CD8-positive, alpha-beta memory T cell (primary cell): Measurements from ENCODE around the gene B4GALNT4. TPM values are rescaled to one million over a fixed set of nuclear protein-coding genes. Genes with fewer than 3 reads are reported as not detected.

ENCODE experiments used
- CTCF ChIA-PET: fragments of 350-600 bp; sonication (Branson Sonifier 250); formaldehyde crosslinking; loops from one replicate; lab custom pipeline; 2021; ENCODE audit warnings: antibody characterized with exemption; lab: Charles Lee
- POLR2A ChIA-PET: fragments of 350-600 bp; sonication (Branson Sonifier 250); formaldehyde crosslinking; loops from one replicate; lab custom pipeline; 2021; ENCODE audit warnings: antibody characterized with exemption; lab: Charles Lee
- DNase-seq, 5 donors: peaks; one replicate each; pipeline versions ENCODE4 v3.0.0 to v3.0.0-alpha.2; 2020 to 2022; ENCODE audit warnings: mixed read lengths in 1 of 5
- H3K27ac ChIP-seq: one replicate; pipeline ENCODE4 v1.7.0; 2013; ENCODE audit warnings: low read depth, mild to moderate bottlenecking, low read length, moderate library complexity
- H3K27me3 ChIP-seq: 2 replicates; pipeline ENCODE4 v1.7.0; 2013; ENCODE audit warnings: low read length, mild to moderate bottlenecking; ENCODE audit not compliant: insufficient read depth, poor library complexity, severe bottlenecking
- H3K36me3 ChIP-seq: 2 replicates; pipeline ENCODE4 v1.7.0; 2013; ENCODE audit warnings: mild to moderate bottlenecking, low read length, moderate library complexity; ENCODE audit not compliant: insufficient read depth
- H3K4me1 ChIP-seq: 2 replicates; pipeline ENCODE4 v1.7.0; 2013; ENCODE audit warnings: mild to moderate bottlenecking, low read length, moderate library complexity; ENCODE audit not compliant: insufficient read depth
- H3K4me3 ChIP-seq: 2 replicates; pipeline ENCODE4 v1.7.0; 2013; ENCODE audit warnings: mild to moderate bottlenecking, low read length
- H3K9me3 ChIP-seq: 2 replicates; pipeline ENCODE4 v1.7.0; 2013; ENCODE audit warnings: mild to moderate bottlenecking, low read length
- H3K27ac Mint-ChIP-seq, 8 donors: one replicate each; pipeline ENCODE4 v1.8.0; 2020 to 2021; ENCODE audit warnings: mixed read lengths in 8 of 8, mild to moderate bottlenecking in 6 of 8, inconsistent platforms in 3 of 8, moderate library complexity in 3 of 8
- H3K27me3 Mint-ChIP-seq, 2 donors: one replicate each; pipeline ENCODE4 v1.8.0; 2020 to 2021; ENCODE audit warnings: mixed read lengths in 2 of 2, mild to moderate bottlenecking in 1 of 2, moderate library complexity in 1 of 2
- H3K36me3 Mint-ChIP-seq, 3 donors: one replicate each; pipeline ENCODE4 v1.8.0; 2020 to 2021; ENCODE audit warnings: mixed read lengths in 3 of 3, inconsistent platforms in 1 of 3, mild to moderate bottlenecking in 1 of 3
- H3K4me1 Mint-ChIP-seq, 3 donors: one replicate each; pipeline ENCODE4 v1.8.0; 2020 to 2021; ENCODE audit warnings: mixed read lengths in 3 of 3, inconsistent platforms in 1 of 3, mild to moderate bottlenecking in 1 of 3
- H3K4me3 Mint-ChIP-seq, 7 donors: one replicate each; pipeline ENCODE4 v1.8.0; 2020 to 2021; ENCODE audit warnings: mixed read lengths in 7 of 7, mild to moderate bottlenecking in 6 of 7, moderate library complexity in 4 of 7, inconsistent platforms in 2 of 7
- H3K9me3 Mint-ChIP-seq, 5 donors: one replicate each; pipeline ENCODE4 v1.8.0; 2020 to 2022; ENCODE audit warnings: mixed read lengths in 5 of 5, mild to moderate bottlenecking in 3 of 5, moderate library complexity in 2 of 5, inconsistent platforms in 1 of 5
- polyA plus RNA-seq: library from polyadenylated mRNA; unstranded; fragments of 300-500 nt; fragmentation: Illumina TruSeq; gene quantifications from one replicate; pipeline ENCODE4 v1.2.3, GENCODE V29; 2021
- total RNA-seq, 2 experiments: library from RNA; stranded (reverse); gene quantifications; one replicate each; pipeline ENCODE4 v1.2.3, GENCODE V29; 2021

The B4GALNT4 gene
- total and polyA plus RNA-seq, 3 experiments from 2014 or later: 0.31 to 0.81 (median 0.47) TPM

- CTCF ChIA-PET: interaction anchor here (10.3 kb wide), 1 partner anchor 43 kb away, joined by 158 read pairs; the partner anchor contains the start of genes ANO9 and PTDSS2
- H3K36me3 ChIP-seq: no peaks in the 10 kb centered on the region
- H3K4me3 ChIP-seq: no peak overlapping the region
- no peak overlapping the region for H3K4me3 Mint-ChIP-seq
- peaks cover 0 to 16% (median 12%) of the 10 kb centered on the region in 3 donors for H3K4me1 Mint-ChIP-seq
- no peak overlapping the region for H3K27ac ChIP-seq
- no peak for DNase-seq
- no peaks in the 10 kb centered on the region for H3K9me3 Mint-ChIP-seq
- H3K36me3 Mint-ChIP-seq: peaks cover 0 to 4% (median 0%) of the 10 kb centered on the region in 3 donors
- POLR2A ChIA-PET: interaction anchor here (0.9 kb wide), 1 partner anchor 9 kb away, joined by 3 read pairs; no protein-coding TSS in a partner anchor
- H3K27ac Mint-ChIP-seq: no peak overlapping the region
- H3K4me1 ChIP-seq: peaks cover 19% of the 10 kb centered on the region
- no peaks in the 10 kb centered on the region for H3K27me3 ChIP-seq
- no peaks in the 10 kb centered on the region for H3K27me3 Mint-ChIP-seq
- no peaks in the 10 kb centered on the region for H3K9me3 ChIP-seq
Measured at GRCh38 chr11:403021-403760, 33.9 kb downstream of the B4GALNT4 start.

GRCh38 chr11:403761-404431 is 34.6 kb downstream of the B4GALNT4 start:
- H3K4me1 Mint-ChIP-seq: peaks cover 0 to 21% (median 12%) of the 10 kb centered on the region in 3 donors
- Histone ChIP-seq H3K4me3 (no peak overlapping the region), H3K4me1 (peaks cover 20% of the 10 kb centered on the region), H3K27me3 (no peaks in the 10 kb centered on the region), H3K9me3 (no peaks in the 10 kb centered on the region), H3K36me3 (no peaks in the 10 kb centered on the region), H3K27ac (no peak overlapping the region)
- no peaks in the 10 kb centered on the region for H3K9me3 Mint-ChIP-seq
- no peaks in the 10 kb centered on the region for H3K27me3 Mint-ChIP-seq
- CTCF ChIA-PET: interaction anchor here (10.3 kb wide), 1 partner anchor 43 kb away, joined by 158 read pairs; the partner anchor contains the start of genes ANO9 and PTDSS2
- peak overlapping the region in 1 of 8 donors; percentile 58 for H3K27ac Mint-ChIP-seq
- H3K4me3 Mint-ChIP-seq: no peak overlapping the region
- no peak for DNase-seq
- POLR2A ChIA-PET: interaction anchor here (0.9 to 1.1 kb wide), 2 partner anchors 9 to 38 kb away, joined by 3 to 4 read pairs; no protein-coding TSS in a partner anchor
- peaks cover 0 to 8% (median 0%) of the 10 kb centered on the region in 3 donors for H3K36me3 Mint-ChIP-seq

- CTCF ChIA-PET: interaction anchor here (1.1 to 10.3 kb wide), 2 partner anchors 42 to 156 kb away, joined by 3 to 158 read pairs; partner anchors contain the start of genes ANO9 and PTDSS2
Measured at GRCh38 chr11:404551-405264, 35.4 kb downstream of the B4GALNT4 start.

GRCh38 chr11:405323-405953 is 36.1 kb downstream of the B4GALNT4 start:
- Histone ChIP-seq H3K9me3 (no peaks in the 10 kb centered on the region), H3K4me1 (peaks cover 20% of the 10 kb centered on the region), H3K4me3 (no peak overlapping the region), H3K36me3 (no peaks in the 10 kb centered on the region), H3K27ac (no peak overlapping the region), H3K27me3 (no peaks in the 10 kb centered on the region)
- peak overlapping the region in 3 of 7 donors; percentile 15 to 46 (median 28) for H3K4me3 Mint-ChIP-seq
- no peaks in the 10 kb centered on the region for H3K27me3 Mint-ChIP-seq
- peaks cover 0 to 32% (median 12%) of the 10 kb centered on the region in 3 donors for H3K4me1 Mint-ChIP-seq
- POLR2A ChIA-PET: interaction anchor here (0.5 to 3.3 kb wide), 11 partner anchors 9 to 290 kb away, joined by 3 to 62 read pairs (median 7); partner anchors contain the start of genes ANO9, BET1L, DEAF1 and PSMD13
- peak overlapping the region in 6 of 8 donors; percentile 38 to 92 (median 79) for H3K27ac Mint-ChIP-seq
- CTCF ChIA-PET: interaction anchor here (0.6 to 10.3 kb wide), 6 partner anchors 11 to 157 kb away, joined by 3 to 158 read pairs (median 8); partner anchors contain the start of genes ANO9, PTDSS2 and SIGIRR
- H3K9me3 Mint-ChIP-seq: no peaks in the 10 kb centered on the region
- no peak for DNase-seq
- H3K36me3 Mint-ChIP-seq: peaks cover 0 to 18% (median 0%) of the 10 kb centered on the region in 3 donors

More at GRCh38 chr11:404551-405264, 35.4 kb downstream of the B4GALNT4 start:
- H3K9me3 Mint-ChIP-seq: no peaks in the 10 kb centered on the region
- peaks cover 0 to 29% (median 12%) of the 10 kb centered on the region in 3 donors for H3K4me1 Mint-ChIP-seq
- no peak overlapping the region for H3K4me3 Mint-ChIP-seq
- POLR2A ChIA-PET: interaction anchor here (0.6 to 3.3 kb wide), 5 partner anchors 8 to 138 kb away, joined by 3 to 62 read pairs (median 8); partner anchors contain the start of genes PTDSS2 and SIGIRR
- peaks cover 0 to 16% (median 0%) of the 10 kb centered on the region in 3 donors for H3K36me3 Mint-ChIP-seq
- peaks cover 20% of the 10 kb centered on the region for H3K4me1 ChIP-seq
- no peaks in the 10 kb centered on the region for H3K9me3 ChIP-seq
- H3K36me3 ChIP-seq: no peaks in the 10 kb centered on the region
- no peaks in the 10 kb centered on the region for H3K27me3 ChIP-seq
- DNase-seq: no peak
- no peaks in the 10 kb centered on the region for H3K27me3 Mint-ChIP-seq
- no peak overlapping the region for H3K4me3 ChIP-seq
- no peak overlapping the region for H3K27ac ChIP-seq
- peak overlapping the region in 2 of 8 donors; percentile 71 to 89 for H3K27ac Mint-ChIP-seq

- peak overlapping the region; percentile 70 for H3K27ac ChIP-seq
- Mint-ChIP-seq H3K9me3 (no peaks in the 10 kb centered on the region), H3K4me3 (peak overlapping the region in 3 of 7 donors; percentile 15 to 61 (median 29)), H3K27ac (peak overlapping the region in 5 of 8 donors; percentile 34 to 79 (median 60)), H3K36me3 (peaks cover 0 to 18% (median 0%) of the 10 kb centered on the region in 3 donors), H3K27me3 (no peaks in the 10 kb centered on the region), H3K4me1 (peaks cover 0 to 32% (median 12%) of the 10 kb centered on the region in 3 donors)
- peaks cover 20% of the 10 kb centered on the region for H3K4me1 ChIP-seq
- H3K4me3 ChIP-seq: peak overlapping the region; percentile 43
- no peaks in the 10 kb centered on the region for H3K36me3 ChIP-seq
- DNase-seq: peak in 1 of 5 donors; percentile 62
- POLR2A ChIA-PET: interaction anchor here (0.6 to 3.3 kb wide), 15 partner anchors 9 to 289 kb away, joined by 3 to 62 read pairs (median 9); partner anchors contain the start of genes ANO9, BET1L, DEAF1 and HRAS
- no peaks in the 10 kb centered on the region for H3K9me3 ChIP-seq
- CTCF ChIA-PET: interaction anchor here (0.6 to 10.3 kb wide), 12 partner anchors 10 to 158 kb away, joined by 3 to 158 read pairs (median 4); partner anchors contain the start of genes ANO9, PTDSS2 and SIGIRR
- H3K27me3 ChIP-seq: no peaks in the 10 kb centered on the region
Measured at GRCh38 chr11:405954-406795, 36.9 kb downstream of the B4GALNT4 start.

- Histone ChIP-seq H3K4me3 (peak overlapping the region; percentile 43), H3K9me3 (no peaks in the 10 kb centered on the region), H3K36me3 (no peaks in the 10 kb centered on the region), H3K27ac (peak overlapping the region; percentile 70), H3K27me3 (no peaks in the 10 kb centered on the region), H3K4me1 (peaks cover 20% of the 10 kb centered on the region)
- peak; percentile 94 to 98 (median 96) for DNase-seq
- ChIA-PET CTCF (interaction anchor here (0.6 to 10.3 kb wide), 12 partner anchors 9 to 159 kb away, joined by 3 to 158 read pairs (median 4); partner anchors contain the start of genes ANO9, PTDSS2 and SIGIRR), POLR2A (interaction anchor here (0.7 to 3.3 kb wide), 16 partner anchors 9 to 412 kb away, joined by 3 to 62 read pairs (median 8); partner anchors contain the start of genes ANO9, BET1L, DEAF1 and HRAS)
- H3K4me3 Mint-ChIP-seq: peak overlapping the region in 6 of 7 donors; percentile 24 to 78 (median 35)
- peaks cover 0 to 32% (median 12%) of the 10 kb centered on the region in 3 donors for H3K4me1 Mint-ChIP-seq
- H3K27ac Mint-ChIP-seq: peak overlapping the region; percentile 34 to 91 (median 74)
- H3K9me3 Mint-ChIP-seq: no peaks in the 10 kb centered on the region
- no peaks in the 10 kb centered on the region for H3K27me3 Mint-ChIP-seq
- peaks cover 0 to 18% (median 0%) of the 10 kb centered on the region in 3 donors for H3K36me3 Mint-ChIP-seq
Measured at GRCh38 chr11:406796-407650, 37.7 kb downstream of the B4GALNT4 start.
